CD4-positive, alpha-beta T cell (primary cell): Measurements from ENCODE around the gene QSER1. TPM values are rescaled to one million over a fixed set of nuclear protein-coding genes. Genes with fewer than 3 reads are reported as not detected.

Experiments used
- ATAC-seq: fragments of 200-7000 bp; cut with Tn5 transposase; one replicate; pipeline ENCODE4 v1.10.0; 2022; ENCODE audit warnings: mild to moderate bottlenecking; ENCODE audit not compliant: poor library complexity
- CTCF ChIA-PET: fragments of 350-600 bp; sonication (Branson Sonifier 250); formaldehyde crosslinking; loops from one replicate; lab custom pipeline; 2021; ENCODE audit warnings: antibody characterized with exemption, inconsistent platforms; lab: Charles Lee
- POLR2A ChIA-PET: fragments of 350-600 bp; sonication (Branson Sonifier 250); formaldehyde crosslinking; loops from one replicate; lab custom pipeline; 2021; ENCODE audit warnings: antibody characterized with exemption, inconsistent platforms; lab: Charles Lee
- DNase-seq, 14 experiments: peaks; one replicate each; pipeline ENCODE4 v3.0.0-alpha.2; 2013 to 2020; ENCODE audit warnings: mixed read lengths in 2 of 14
- H3K27ac ChIP-seq, 2 donors: one replicate each; pipeline versions ENCODE4 v1.5.1 to v1.7.0; 2013; ENCODE audit warnings: low read length in 2 of 2, low read depth in 1 of 2, mild to moderate bottlenecking in 1 of 2
- H3K27me3 ChIP-seq, 2 experiments: 1 replicate in 1 of 2; 2 replicates in 1 of 2; pipeline versions ENCODE4 v1.6.1 to v1.7.0; 2013; ENCODE audit warnings: low read length in 2 of 2, control low read depth in 1 of 2, mild to moderate bottlenecking in 1 of 2, moderate library complexity in 1 of 2; ENCODE audit not compliant: insufficient read depth in 2 of 2, control insufficient read depth in 1 of 2
- H3K36me3 ChIP-seq: one replicate; pipeline ENCODE4 v1.6.1; 2013; ENCODE audit warnings: low read length, control low read depth; ENCODE audit not compliant: insufficient read depth
- H3K4me1 ChIP-seq: one replicate; pipeline ENCODE4 v1.6.1; 2013; ENCODE audit warnings: low read length, control low read depth; ENCODE audit not compliant: insufficient read depth
- H3K4me3 ChIP-seq: one replicate; pipeline ENCODE4 v1.5.1; 2013; ENCODE audit warnings: mild to moderate bottlenecking, low read length, moderate library complexity
- H3K9me3 ChIP-seq, 2 experiments: 1 replicate in 1 of 2; 2 replicates in 1 of 2; pipeline versions ENCODE4 v1.6.1 to v1.7.0; 2013; ENCODE audit warnings: low read length in 2 of 2, mild to moderate bottlenecking in 2 of 2, control low read depth in 1 of 2, moderate library complexity in 1 of 2; ENCODE audit not compliant: control insufficient read depth in 1 of 2, insufficient read depth in 1 of 2
- H3K27ac Mint-ChIP-seq: one replicate; pipeline ENCODE4 v1.8.0; 2020; ENCODE audit warnings: mixed read lengths
- H3K27me3 Mint-ChIP-seq: one replicate; pipeline ENCODE4 v1.8.0; 2021; ENCODE audit warnings: mixed read lengths
- H3K36me3 Mint-ChIP-seq: one replicate; pipeline ENCODE4 v1.8.0; 2021; ENCODE audit warnings: low read depth, mixed read lengths
- H3K4me1 Mint-ChIP-seq: one replicate; pipeline ENCODE4 v1.8.0; 2021; ENCODE audit warnings: low read depth, mixed read lengths
- H3K4me3 Mint-ChIP-seq: one replicate; pipeline ENCODE4 v1.8.0; 2020; ENCODE audit warnings: mild to moderate bottlenecking, mixed read lengths
- H3K9me3 Mint-ChIP-seq: one replicate; pipeline ENCODE4 v1.8.0; 2020; ENCODE audit warnings: mixed read lengths
- intact Hi-C, 2 experiments: fragments of 100-400 bp; cut with DNase I in 1 of 2; cut with micrococcal nuclease in 1 of 2; formaldehyde crosslinking; loops; one replicate each; pipeline versions ENCODE4 v1.15.1 to v1.9.0; 2023 to 2025; cut with DNase I, micrococcal nuclease
- total RNA-seq, 174 experiments: library from RNA in 2 of 174; stranded (reverse) in 2 of 174; gene quantifications; one replicate each; pipeline ENCODE4 v1.2.3 and lab custom pipeline; 2021 to 2026
- TF ChIP-seq, protein P1 (sequence below): fragments of 200-600 bp; IDR thresholded peaks from one replicate; pipeline ENCODE4 v1.8.0; 2022; ENCODE audit warnings: antibody characterized with exemption, mild to moderate bottlenecking

QSER1 gene
- total RNA-seq, 2 experiments from 2014 or later, result 9.0 to 10.1 TPM

DNA sequence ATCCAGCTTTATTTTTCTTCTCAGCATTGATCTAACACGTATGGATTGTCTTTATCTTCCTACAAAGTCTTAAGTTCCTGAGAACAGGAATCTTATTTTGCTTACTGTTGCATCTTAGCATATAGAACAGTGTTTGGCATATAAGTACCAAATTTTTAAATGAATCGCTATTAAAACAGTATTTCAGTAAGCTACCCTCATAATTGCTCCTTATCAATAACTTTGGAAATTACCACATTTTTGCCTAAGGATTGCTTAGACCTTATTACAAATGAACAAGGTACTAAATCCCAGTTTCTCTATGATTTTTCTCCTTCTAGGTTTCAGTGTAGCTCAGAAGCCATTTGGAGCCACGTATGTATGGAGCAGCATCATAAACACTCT lies 132.7 kb downstream of the QSER1 start:
- Histone ChIP-seq H3K4me3 (no peak overlapping the region), H3K27ac (no peak overlapping the region), H3K9me3 (no peaks in the 10 kb centered on the region), H3K36me3 (no peaks in the 10 kb centered on the region), H3K27me3 (no peaks in the 10 kb centered on the region), H3K4me1 (no peaks in the 10 kb centered on the region)
- no peaks in the 10 kb centered on the region for H3K9me3 Mint-ChIP-seq
- H3K4me3 Mint-ChIP-seq, result no peak overlapping the region
- ChIA-PET POLR2A (interaction anchor here (2.8 kb wide), 1 partner anchor 9 kb away, joined by 15 read pairs; the partner anchor contains the start of gene DEPDC7), CTCF (interaction anchor here (0.5 to 1.3 kb wide), 2 partner anchors 9 to 41 kb away, joined by 3 read pairs; no protein-coding TSS in a partner anchor)
- peaks cover 15% of the 10 kb centered on the region for H3K4me1 Mint-ChIP-seq
- H3K36me3 Mint-ChIP-seq, result peaks cover 7% of the 10 kb centered on the region
- ATAC-seq (no peak), DNase-seq (no peak)
- no peak overlapping the region for H3K27ac Mint-ChIP-seq
- intact Hi-C loops, result loop anchor here in 1 of 2 experiments (1.0 to 10.0 kb wide), 2 partner anchors 26 to 709 kb away; partner anchors contain the start of gene CD59
- H3K27me3 Mint-ChIP-seq, result no peaks in the 10 kb centered on the region
- TF ChIP-seq, protein P1, sequence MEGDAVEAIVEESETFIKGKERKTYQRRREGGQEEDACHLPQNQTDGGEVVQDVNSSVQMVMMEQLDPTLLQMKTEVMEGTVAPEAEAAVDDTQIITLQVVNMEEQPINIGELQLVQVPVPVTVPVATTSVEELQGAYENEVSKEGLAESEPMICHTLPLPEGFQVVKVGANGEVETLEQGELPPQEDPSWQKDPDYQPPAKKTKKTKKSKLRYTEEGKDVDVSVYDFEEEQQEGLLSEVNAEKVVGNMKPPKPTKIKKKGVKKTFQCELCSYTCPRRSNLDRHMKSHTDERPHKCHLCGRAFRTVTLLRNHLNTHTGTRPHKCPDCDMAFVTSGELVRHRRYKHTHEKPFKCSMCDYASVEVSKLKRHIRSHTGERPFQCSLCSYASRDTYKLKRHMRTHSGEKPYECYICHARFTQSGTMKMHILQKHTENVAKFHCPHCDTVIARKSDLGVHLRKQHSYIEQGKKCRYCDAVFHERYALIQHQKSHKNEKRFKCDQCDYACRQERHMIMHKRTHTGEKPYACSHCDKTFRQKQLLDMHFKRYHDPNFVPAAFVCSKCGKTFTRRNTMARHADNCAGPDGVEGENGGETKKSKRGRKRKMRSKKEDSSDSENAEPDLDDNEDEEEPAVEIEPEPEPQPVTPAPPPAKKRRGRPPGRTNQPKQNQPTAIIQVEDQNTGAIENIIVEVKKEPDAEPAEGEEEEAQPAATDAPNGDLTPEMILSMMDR, result no peak

DNA sequence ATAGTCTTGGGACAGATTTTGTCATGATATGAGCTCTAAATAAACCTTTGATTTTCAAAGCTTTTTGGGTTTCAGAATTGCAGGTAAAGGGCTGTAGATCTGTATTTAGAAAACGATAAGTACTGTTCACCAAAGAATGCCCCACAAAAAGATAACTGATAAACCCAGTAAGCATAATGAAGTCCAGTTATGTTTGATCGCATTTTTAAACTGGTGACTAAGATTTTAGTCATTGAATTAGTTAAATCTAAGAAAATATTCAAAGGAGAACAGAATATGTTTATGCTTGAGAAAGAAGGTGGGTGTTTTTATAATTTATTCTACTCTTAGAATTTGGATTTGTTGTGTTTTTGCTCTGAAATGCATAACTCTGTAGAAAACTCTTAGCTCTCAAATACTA lies 134.6 kb downstream of the QSER1 start:
- CTCF ChIA-PET, result interaction anchor here (2.8 kb wide), 1 partner anchor 38 kb away, joined by 7 read pairs; no protein-coding TSS in a partner anchor
- no peak for DNase-seq
- H3K27ac Mint-ChIP-seq, result no peak overlapping the region
- Histone ChIP-seq H3K9me3 (no peaks in the 10 kb centered on the region), H3K4me3 (no peak overlapping the region), H3K27me3 (no peaks in the 10 kb centered on the region), H3K36me3 (no peaks in the 10 kb centered on the region), H3K4me1 (no peaks in the 10 kb centered on the region), H3K27ac (no peak overlapping the region)
- H3K4me3 Mint-ChIP-seq, result no peak overlapping the region
- no peaks in the 10 kb centered on the region for H3K9me3 Mint-ChIP-seq
- ATAC-seq, result no peak
- peaks cover 7% of the 10 kb centered on the region for H3K36me3 Mint-ChIP-seq
- TF ChIP-seq, protein P1, result no peak
- POLR2A ChIA-PET, result interaction anchor here (2.8 kb wide), 1 partner anchor 11 kb away, joined by 15 read pairs; the partner anchor contains the start of gene DEPDC7
- no peaks in the 10 kb centered on the region for H3K27me3 Mint-ChIP-seq
- H3K4me1 Mint-ChIP-seq, result peaks cover under 1% of the 10 kb centered on the region
- intact Hi-C loops, result loop anchor here in 1 of 2 experiments (10.0 kb wide), 1 partner anchor 708 kb away; the partner anchor contains the start of gene CD59

DNA sequence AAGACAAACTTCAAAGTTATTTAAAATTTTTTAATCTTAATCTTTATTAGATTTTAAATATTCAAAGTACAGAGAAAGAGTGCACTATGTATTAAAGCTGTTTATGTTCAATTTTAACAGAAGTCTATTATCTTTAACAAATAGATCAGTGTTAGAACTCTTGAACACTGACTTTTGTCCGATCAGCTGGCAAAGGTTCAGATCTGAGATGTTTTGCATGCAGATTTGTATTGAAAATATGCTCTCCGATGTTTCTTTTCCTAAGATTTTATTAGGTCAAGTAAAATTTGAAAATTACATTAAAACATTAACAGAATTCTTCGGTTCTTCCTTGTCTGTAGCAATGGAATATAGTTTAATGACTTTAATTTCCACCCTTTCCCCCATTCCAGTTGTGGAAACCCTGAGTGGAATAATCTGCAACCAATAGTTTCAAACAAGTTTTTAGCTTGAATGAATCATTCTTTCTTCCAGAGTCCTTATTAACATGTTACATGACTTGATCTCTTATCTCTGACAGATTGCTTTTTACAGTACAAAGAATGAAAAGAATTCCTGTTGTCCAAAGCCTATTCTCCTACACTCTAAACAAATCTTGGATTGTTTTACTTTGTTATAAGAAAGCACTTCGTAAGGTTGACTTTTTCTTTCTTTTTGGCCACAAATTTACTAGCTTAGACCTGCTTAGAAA lies 135.4 kb downstream of the QSER1 start:
- intact Hi-C loops, result loop anchor here in 1 of 2 experiments (10.0 kb wide), 1 partner anchor 707 kb away; the partner anchor contains the start of gene CD59
- H3K27ac ChIP-seq, result no peak overlapping the region
- CTCF ChIA-PET, result interaction anchor here (2.8 kb wide), 1 partner anchor 38 kb away, joined by 7 read pairs; no protein-coding TSS in a partner anchor
- no peak overlapping the region for H3K4me3 Mint-ChIP-seq
- H3K36me3 Mint-ChIP-seq, result peaks cover 7% of the 10 kb centered on the region
- no peaks in the 10 kb centered on the region for H3K4me1 Mint-ChIP-seq
- H3K4me3 ChIP-seq, result no peak overlapping the region
- H3K9me3 Mint-ChIP-seq, result no peaks in the 10 kb centered on the region
- H3K27ac Mint-ChIP-seq, result no peak overlapping the region
- TF ChIP-seq, protein P1, result no peak
- no peaks in the 10 kb centered on the region for H3K27me3 Mint-ChIP-seq
- H3K4me1 ChIP-seq, result no peaks in the 10 kb centered on the region
- DNase-seq (no peak), ATAC-seq (no peak)
- POLR2A ChIA-PET, result interaction anchor here (0.6 to 2.8 kb wide), 2 partner anchors 12 to 13 kb away, joined by 4 to 15 read pairs; partner anchors contain the start of gene DEPDC7
- no peaks in the 10 kb centered on the region for H3K36me3 ChIP-seq
- no peaks in the 10 kb centered on the region for H3K27me3 ChIP-seq
- H3K9me3 ChIP-seq, result no peaks in the 10 kb centered on the region
